ENCODE measurements around the gene MTUS2.
A peak's percentile ranks its signal among the peaks of the same experiment; 100 is the strongest.

MTUS2 gene

DNA sequence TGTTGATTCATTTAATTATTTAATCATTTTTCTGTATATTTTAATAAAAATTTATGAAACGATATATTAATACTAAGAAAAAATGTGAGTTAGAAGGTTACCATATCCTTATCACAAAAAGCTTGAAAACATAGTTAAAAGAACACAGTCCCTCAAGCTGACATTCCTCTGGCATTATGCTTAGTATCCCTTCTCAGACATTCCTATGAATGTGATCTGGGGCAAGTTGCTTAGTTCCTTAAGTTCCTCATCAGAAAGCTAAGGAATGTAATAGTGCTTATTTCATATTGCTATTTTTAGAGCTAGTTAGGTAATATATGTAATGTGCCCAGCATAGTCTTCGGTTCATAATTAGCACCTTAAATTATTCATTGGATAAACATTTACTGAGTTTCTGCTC, 122.8 kb downstream of the MTUS2 start:
- no peak for ATAC-seq (ENCODE audit: insufficient read depth, low read depth)
- no peaks in the 10 kb centered on the region for H4K20me1 ChIP-seq (ENCODE audit: insufficient read depth, low read length)

DNA sequence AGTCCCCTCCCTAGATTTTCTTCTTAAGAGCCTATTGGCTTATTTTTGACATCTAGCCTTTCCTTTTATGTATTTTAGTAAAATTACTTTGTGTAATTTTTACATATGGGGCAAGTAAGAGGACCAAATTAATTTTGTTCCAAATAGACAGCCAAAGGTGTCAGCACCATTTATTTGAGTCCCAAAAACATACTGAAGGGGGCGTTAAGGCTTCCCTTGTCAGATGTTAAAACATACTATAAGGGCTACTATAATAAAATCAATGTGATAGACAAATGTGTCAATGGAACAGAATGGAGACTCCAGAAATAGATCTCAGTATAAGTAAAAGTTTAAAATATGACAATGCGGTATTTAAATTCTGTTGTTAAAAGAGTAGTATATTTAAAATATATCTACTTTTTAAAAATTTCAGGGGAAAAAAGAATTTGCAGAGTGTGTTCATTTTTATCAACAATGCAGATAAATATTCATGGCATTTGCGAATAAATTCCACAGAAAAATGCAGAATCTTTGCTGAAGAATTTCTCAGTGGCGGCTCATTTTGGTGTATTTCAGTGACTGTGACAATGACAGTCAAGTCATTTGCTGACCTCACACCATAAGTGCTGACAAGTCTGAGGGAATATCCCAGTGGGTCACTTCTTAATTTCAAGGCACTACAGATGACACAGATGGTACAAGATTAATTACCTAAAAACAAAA, 133.7 kb downstream of the MTUS2 start:
- no peaks in the 10 kb centered on the region for H3K36me3 ChIP-seq (ENCODE audit: insufficient read depth, low read length)

More for the DNA sequence above, 122.8 kb downstream of the MTUS2 start:
- no peaks in the 10 kb centered on the region for H3K79me2 ChIP-seq (ENCODE audit: insufficient read depth, low read length)
- TF ChIP-seq EZH2 (IDR thresholded peaks at IDR 0.05; ENCODE audit: borderline replicate concordance, low read depth, low read length, severe bottlenecking) = no peak
- TF ChIP-seq, protein P1, sequence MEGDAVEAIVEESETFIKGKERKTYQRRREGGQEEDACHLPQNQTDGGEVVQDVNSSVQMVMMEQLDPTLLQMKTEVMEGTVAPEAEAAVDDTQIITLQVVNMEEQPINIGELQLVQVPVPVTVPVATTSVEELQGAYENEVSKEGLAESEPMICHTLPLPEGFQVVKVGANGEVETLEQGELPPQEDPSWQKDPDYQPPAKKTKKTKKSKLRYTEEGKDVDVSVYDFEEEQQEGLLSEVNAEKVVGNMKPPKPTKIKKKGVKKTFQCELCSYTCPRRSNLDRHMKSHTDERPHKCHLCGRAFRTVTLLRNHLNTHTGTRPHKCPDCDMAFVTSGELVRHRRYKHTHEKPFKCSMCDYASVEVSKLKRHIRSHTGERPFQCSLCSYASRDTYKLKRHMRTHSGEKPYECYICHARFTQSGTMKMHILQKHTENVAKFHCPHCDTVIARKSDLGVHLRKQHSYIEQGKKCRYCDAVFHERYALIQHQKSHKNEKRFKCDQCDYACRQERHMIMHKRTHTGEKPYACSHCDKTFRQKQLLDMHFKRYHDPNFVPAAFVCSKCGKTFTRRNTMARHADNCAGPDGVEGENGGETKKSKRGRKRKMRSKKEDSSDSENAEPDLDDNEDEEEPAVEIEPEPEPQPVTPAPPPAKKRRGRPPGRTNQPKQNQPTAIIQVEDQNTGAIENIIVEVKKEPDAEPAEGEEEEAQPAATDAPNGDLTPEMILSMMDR (IDR thresholded peaks at IDR 0.05; ENCODE audit: borderline replicate concordance, extremely low read depth, low read length, poor library complexity, severe bottlenecking) = no peak
- no peak overlapping the region for H3K4me3 ChIP-seq (ENCODE audit: low read depth in 1 of 2, low read length in 2 of 2)
- H2AFZ ChIP-seq (ENCODE audit: low read depth, low read length) = no peak overlapping the region
- no peak for DNase-seq
- H3K4me1 ChIP-seq (ENCODE audit: insufficient read depth, low read length) = no peaks in the 10 kb centered on the region
- H3K9me3 ChIP-seq (ENCODE audit: insufficient read depth, low read length, severe bottlenecking) = no peaks in the 10 kb centered on the region
- H3K27me3 ChIP-seq (ENCODE audit: insufficient read depth, low read length, poor library complexity) = no peaks in the 10 kb centered on the region
- no peak overlapping the region for H3K27ac ChIP-seq (ENCODE audit: low read length)
- H3K9ac ChIP-seq (ENCODE audit: low read depth, low read length) = no peak overlapping the region
- H3K4me2 ChIP-seq (ENCODE audit: insufficient read depth, low read length) = no peak overlapping the region
- no peaks in the 10 kb centered on the region for H3K36me3 ChIP-seq (ENCODE audit: insufficient read depth, low read length)

DNA sequence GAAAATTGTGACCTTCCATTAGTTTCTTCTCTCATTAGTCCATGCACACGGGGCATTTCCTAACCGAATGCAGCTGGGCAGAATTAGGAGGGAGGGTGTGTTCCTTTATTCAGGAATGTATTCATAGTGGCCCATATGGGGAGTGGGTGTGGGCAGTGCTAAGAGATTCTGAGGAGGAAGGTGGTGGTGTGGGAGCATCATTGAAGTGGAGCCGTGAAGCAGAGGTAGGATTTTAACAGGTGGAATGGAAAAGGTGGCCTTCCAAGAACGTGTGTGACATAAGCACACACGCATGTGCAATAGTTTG, 134.2 kb downstream of the MTUS2 start:
- Histone ChIP-seq H3K4me3 (ENCODE audit: low read depth in 1 of 2, low read length in 2 of 2) (no peak overlapping the region), H3K4me2 (ENCODE audit: insufficient read depth, low read length) (no peak overlapping the region), H3K27ac (ENCODE audit: low read length) (no peak overlapping the region), H4K20me1 (ENCODE audit: insufficient read depth, low read length) (no peaks in the 10 kb centered on the region), H3K36me3 (ENCODE audit: insufficient read depth, low read length) (no peaks in the 10 kb centered on the region), H2AFZ (ENCODE audit: low read depth, low read length) (no peak overlapping the region), H3K79me2 (ENCODE audit: insufficient read depth, low read length) (no peaks in the 10 kb centered on the region), H3K9me3 (ENCODE audit: insufficient read depth, low read length, severe bottlenecking) (no peaks in the 10 kb centered on the region), H3K4me1 (ENCODE audit: insufficient read depth, low read length) (no peaks in the 10 kb centered on the region), H3K27me3 (ENCODE audit: insufficient read depth, low read length, poor library complexity) (no peaks in the 10 kb centered on the region), H3K9ac (ENCODE audit: low read depth, low read length) (no peak overlapping the region)
- TF ChIP-seq, protein P1 (IDR thresholded peaks at IDR 0.05; ENCODE audit: borderline replicate concordance, extremely low read depth, low read length, poor library complexity, severe bottlenecking) = no peak
- no peak for TF ChIP-seq EZH2 (IDR thresholded peaks at IDR 0.05; ENCODE audit: borderline replicate concordance, low read depth, low read length, severe bottlenecking)
- DNase-seq (no peak), ATAC-seq (ENCODE audit: insufficient read depth, low read depth) (no peak)

More for the DNA sequence above, 133.7 kb downstream of the MTUS2 start:
- H4K20me1 ChIP-seq (ENCODE audit: insufficient read depth, low read length) = no peaks in the 10 kb centered on the region
- H3K4me1 ChIP-seq (ENCODE audit: insufficient read depth, low read length) = no peaks in the 10 kb centered on the region
- no peak overlapping the region for H2AFZ ChIP-seq (ENCODE audit: low read depth, low read length)
- H3K4me2 ChIP-seq (ENCODE audit: insufficient read depth, low read length) = no peak overlapping the region
- ATAC-seq (ENCODE audit: insufficient read depth, low read depth) (no peak), DNase-seq (no peak)
- no peak overlapping the region for H3K27ac ChIP-seq (ENCODE audit: low read length)
- H3K27me3 ChIP-seq (ENCODE audit: insufficient read depth, low read length, poor library complexity) = no peaks in the 10 kb centered on the region
- H3K79me2 ChIP-seq (ENCODE audit: insufficient read depth, low read length) = no peaks in the 10 kb centered on the region
- H3K9ac ChIP-seq (ENCODE audit: low read depth, low read length) = no peak overlapping the region
- H3K4me3 ChIP-seq (ENCODE audit: low read depth in 1 of 2, low read length in 2 of 2) = no peak overlapping the region
- TF ChIP-seq, protein P1 (IDR thresholded peaks at IDR 0.05; ENCODE audit: borderline replicate concordance, extremely low read depth, low read length, poor library complexity, severe bottlenecking) = peak; percentile 14
- no peak for TF ChIP-seq EZH2 (IDR thresholded peaks at IDR 0.05; ENCODE audit: borderline replicate concordance, low read depth, low read length, severe bottlenecking)
- no peaks in the 10 kb centered on the region for H3K9me3 ChIP-seq (ENCODE audit: insufficient read depth, low read length, severe bottlenecking)

Data from DND-41 (cell line).